ENCODE results near the gene ANO10.
"Not testable (repeated sequence)": the region's sequence is repeated elsewhere in the genome, so short reads cannot be mapped to it uniquely, and the experiment has no call there.

Gene ANO10

DNA sequence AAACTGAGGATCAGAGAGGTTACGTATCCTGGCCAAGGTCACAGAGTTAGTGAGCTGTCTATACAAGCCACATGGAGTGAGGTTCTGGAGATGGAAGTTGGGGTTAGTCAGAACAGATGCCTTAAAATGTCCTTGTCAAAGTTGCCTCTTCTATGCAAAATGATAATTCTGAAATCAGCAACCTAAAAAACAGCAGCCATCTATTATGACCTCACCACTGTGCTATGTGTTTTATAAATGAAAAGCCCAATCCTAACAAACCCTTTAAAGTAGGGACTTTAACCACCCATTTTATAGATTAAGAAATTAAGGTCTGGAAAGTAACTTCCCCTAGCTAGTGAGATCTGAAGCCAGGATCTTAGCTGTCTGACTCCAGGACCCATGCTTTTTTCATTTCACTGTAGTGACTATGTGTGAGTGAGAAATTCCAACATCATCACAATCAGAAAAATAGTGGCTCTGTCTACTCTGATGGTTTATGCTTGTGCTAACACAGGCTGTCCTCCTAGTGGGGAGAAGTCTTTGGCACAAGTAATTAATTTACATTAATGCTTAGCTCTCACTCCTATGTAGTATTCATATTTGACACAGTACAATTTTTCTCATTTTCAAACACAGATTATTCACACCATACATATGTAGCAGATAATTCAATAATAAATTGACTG, 143.6 kb downstream of the ANO10 start:
- TF ChIP-seq, protein P1, sequence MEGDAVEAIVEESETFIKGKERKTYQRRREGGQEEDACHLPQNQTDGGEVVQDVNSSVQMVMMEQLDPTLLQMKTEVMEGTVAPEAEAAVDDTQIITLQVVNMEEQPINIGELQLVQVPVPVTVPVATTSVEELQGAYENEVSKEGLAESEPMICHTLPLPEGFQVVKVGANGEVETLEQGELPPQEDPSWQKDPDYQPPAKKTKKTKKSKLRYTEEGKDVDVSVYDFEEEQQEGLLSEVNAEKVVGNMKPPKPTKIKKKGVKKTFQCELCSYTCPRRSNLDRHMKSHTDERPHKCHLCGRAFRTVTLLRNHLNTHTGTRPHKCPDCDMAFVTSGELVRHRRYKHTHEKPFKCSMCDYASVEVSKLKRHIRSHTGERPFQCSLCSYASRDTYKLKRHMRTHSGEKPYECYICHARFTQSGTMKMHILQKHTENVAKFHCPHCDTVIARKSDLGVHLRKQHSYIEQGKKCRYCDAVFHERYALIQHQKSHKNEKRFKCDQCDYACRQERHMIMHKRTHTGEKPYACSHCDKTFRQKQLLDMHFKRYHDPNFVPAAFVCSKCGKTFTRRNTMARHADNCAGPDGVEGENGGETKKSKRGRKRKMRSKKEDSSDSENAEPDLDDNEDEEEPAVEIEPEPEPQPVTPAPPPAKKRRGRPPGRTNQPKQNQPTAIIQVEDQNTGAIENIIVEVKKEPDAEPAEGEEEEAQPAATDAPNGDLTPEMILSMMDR (IDR thresholded peaks at IDR 0.05; ENCODE audit: low read depth, low read length), result no peak
- H3K4me3 ChIP-seq (ENCODE audit: low read depth, low read length), result no peak overlapping the region

DNA sequence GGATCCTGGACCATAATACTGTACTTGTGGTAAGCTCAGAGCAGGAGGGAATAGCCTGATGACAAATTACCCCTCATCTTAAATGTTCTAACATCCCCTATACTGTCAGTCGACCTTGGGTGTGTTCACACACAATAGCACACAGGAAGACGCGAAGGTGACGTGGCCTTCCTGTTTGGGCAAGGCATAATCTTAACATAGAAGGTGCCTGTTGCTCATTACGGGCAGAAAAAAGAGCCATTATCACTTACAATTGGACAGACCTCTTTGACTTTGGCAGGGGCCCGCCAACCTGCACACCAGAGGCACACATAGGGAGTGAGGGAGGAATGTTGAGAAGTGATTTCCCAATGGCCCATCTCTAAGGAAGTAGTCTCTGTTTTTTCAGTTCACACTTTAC, 144.2 kb downstream of the ANO10 start:
- H3K4me3 ChIP-seq (ENCODE audit: low read depth, low read length), result no peak overlapping the region

DNA sequence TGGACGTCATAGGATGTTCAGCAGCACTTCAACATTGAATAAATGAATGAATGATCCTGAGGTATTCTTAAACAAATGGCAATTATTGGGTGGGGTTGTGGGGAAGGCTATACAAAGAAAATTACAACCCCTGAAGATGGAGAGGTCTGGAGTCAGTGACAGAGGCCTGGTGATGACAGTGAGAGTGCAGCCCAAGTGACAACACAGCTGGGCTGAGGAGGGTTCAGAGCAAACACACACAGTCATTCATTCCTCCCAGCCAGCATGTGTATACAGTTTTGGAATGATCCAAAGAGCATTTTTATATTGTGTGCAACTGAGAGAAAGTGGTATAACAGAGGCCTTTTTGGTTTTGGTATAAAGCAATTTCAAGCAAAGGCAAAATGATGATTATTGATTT, 148.1 kb downstream of the ANO10 start:
- H3K4me3 ChIP-seq (ENCODE audit: low read depth, low read length), result no peak overlapping the region
- TF ChIP-seq, protein P1 (IDR thresholded peaks at IDR 0.05; ENCODE audit: low read depth, low read length), result no peak

More for the DNA sequence above, 144.2 kb downstream of the ANO10 start:
- TF ChIP-seq, protein P1 (IDR thresholded peaks at IDR 0.05; ENCODE audit: low read depth, low read length), result no peak

DNA sequence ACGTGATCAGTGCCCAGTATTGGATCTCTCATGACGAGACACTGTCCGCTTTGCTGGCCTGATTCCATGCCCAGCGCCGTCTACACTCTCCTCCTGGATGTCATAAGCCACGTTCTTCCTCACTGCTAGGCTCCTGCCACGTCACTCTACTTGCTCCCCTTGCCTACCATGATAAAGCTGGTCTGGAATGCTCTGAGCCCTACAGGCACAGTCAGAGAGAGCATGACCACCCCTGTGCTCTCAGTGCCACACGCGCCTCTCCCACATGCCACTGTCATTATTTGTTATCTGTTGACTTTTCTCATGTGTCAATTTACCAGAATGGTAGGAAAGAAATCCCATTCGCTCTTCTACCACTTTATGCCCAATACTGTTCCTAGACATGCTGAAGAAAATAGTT, 148.6 kb downstream of the ANO10 start:
- H3K4me3 ChIP-seq (ENCODE audit: low read depth, low read length), result no peak overlapping the region
- TF ChIP-seq, protein P1 (IDR thresholded peaks at IDR 0.05; ENCODE audit: low read depth, low read length), result no peak

DNA sequence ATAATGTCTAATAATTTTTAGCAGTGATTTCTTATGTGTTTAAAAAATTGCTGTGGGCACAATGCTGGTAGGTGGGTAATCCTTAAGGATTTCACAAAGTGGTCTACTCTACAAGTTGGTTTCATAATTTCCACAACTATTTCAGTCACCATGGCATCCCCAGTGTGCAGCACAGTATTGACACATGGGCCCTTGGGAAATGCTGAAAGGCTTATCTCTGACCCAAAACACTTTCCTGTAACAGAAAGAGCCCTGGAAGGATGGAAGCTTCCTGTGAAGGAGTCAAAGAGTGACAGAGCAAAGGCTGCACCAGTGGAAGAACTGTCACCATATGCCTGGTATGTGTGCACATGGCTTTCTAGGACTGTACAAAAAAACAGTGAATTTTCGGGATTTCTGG, 153.7 kb downstream of the ANO10 start:
- TF ChIP-seq, protein P1 (IDR thresholded peaks at IDR 0.05; ENCODE audit: low read depth, low read length), result no peak
- H3K4me3 ChIP-seq (ENCODE audit: low read depth, low read length), result no peak overlapping the region

DNA sequence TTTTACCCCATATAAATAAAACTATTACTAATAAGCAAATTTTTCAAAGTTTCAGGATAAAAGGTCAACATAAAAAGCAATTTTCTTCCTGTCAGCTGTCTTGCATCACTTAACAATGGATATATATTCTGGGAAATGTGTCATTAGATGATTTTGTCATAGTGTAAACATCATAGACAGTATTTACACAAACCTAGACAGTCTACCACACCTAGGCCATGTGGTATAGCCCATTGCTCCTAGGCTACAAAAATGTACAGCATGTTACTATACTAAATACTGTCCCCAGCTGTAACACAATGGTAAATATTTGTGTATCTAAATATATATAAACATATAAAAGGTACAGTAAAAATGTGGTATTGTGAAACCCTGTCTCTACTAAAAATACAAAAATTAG, 156.7 kb downstream of the ANO10 start:
- TF ChIP-seq, protein P1 (IDR thresholded peaks at IDR 0.05; ENCODE audit: low read depth, low read length), result no peak
- no peak overlapping the region for H3K4me3 ChIP-seq (ENCODE audit: low read depth, low read length)

DNA sequence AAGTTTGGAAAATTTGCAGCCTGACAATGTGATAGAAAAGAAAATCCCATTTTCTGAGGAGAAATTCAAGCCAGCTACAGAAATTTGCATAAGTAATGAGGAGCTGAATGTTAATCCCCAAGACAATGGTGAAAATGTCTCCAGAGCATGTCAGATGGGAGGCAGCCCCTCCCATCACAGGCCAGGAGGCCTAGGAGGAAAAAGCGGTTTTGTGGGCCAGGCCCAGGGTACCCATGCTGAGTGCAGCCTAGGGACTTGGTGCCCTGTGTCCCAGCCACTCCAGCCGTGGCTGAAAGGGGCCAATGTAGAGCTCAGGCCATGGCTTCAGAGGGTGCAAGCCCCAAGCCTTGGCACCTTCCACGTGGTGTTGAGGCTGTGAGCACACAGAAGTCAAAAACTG, 159.2 kb downstream of the ANO10 start:
- not testable (repeated sequence) for H3K4me3 ChIP-seq (ENCODE audit: low read depth, low read length)

DNA sequence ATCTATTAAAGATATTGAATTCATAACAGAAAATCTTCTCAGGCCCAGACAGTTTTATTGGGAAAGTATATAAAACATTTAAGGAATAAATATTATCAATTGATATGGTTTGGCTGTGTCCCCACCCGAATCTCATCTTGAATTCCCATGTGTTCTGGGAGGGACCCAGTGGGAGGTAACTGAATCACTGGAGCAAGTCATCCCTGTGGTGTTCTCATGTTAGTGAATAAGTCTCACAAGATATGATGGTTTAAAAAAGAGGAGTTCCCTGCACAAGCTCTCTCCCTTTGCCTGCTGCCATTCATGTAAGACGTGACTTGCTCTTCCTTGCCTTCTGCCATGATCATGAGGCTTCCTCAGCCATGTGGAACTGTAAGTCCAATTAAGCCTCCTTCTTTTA, 160.5 kb downstream of the ANO10 start:
- H3K4me3 ChIP-seq (ENCODE audit: low read depth, low read length), result no peak overlapping the region
- TF ChIP-seq, protein P1 (IDR thresholded peaks at IDR 0.05; ENCODE audit: low read depth, low read length), result no peak

DNA sequence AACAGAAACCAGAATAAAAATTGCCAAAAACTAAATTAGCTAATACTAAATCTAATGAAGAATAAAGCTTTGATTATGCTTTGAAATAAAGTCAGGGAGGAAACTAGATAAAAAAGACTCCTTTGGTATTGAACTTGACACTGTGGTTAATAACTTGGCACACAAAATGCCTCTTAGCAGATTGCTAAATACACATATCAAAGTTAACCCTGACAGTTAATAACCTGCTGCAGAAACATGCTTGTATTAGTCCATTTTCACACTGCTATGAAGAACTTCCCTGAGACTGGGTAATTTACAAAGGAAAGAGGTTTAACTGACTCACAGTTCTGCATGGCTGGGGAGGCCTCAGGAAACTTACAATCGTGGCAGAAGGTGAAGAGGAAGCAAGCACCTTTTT, 164.8 kb downstream of the ANO10 start:
- H3K4me3 ChIP-seq (ENCODE audit: low read depth, low read length), result not testable (repeated sequence)
